Tibial nerve (tissue), 4 donors: ENCODE measurements around the gene GATA6. TPM values are rescaled to one million over a fixed set of nuclear protein-coding genes. Genes with fewer than 3 reads are reported as not detected.

Source experiments
- DNase-seq, 2 donors: peaks; one replicate each; pipeline ENCODE4 v3.0.0-alpha.2; 2019; ENCODE audit warnings: low spot score in 2 of 2
- H3K27ac ChIP-seq, 4 donors: fragments of 200-600 bp; sonication (generic) in 3 of 4; one replicate each; pipeline ENCODE4 v1.5.1; 2017 to 2019; ENCODE audit warnings: mild to moderate bottlenecking in 1 of 4
- H3K27me3 ChIP-seq, 2 donors: fragments of 200-600 bp; sonication (generic) in 1 of 2; one replicate each; pipeline versions ENCODE4 v1.5.1 to v1.6.0; 2017 to 2019
- H3K36me3 ChIP-seq, 3 donors: fragments of 200-600 bp; sonication (generic); one replicate each; pipeline ENCODE4 v1.5.1; 2018 to 2019
- H3K4me1 ChIP-seq, 4 donors: fragments of 200-600 bp; sonication (generic) in 3 of 4; one replicate each; pipeline ENCODE4 v1.5.1; 2017 to 2019
- H3K4me3 ChIP-seq, 4 donors: fragments of 200-600 bp; sonication (generic) in 3 of 4; one replicate each; pipeline ENCODE4 v1.5.1; 2017 to 2019; ENCODE audit warnings: mild to moderate bottlenecking in 1 of 4, moderate library complexity in 1 of 4
- H3K9me3 ChIP-seq, 4 donors: fragments of 200-600 bp; sonication (generic) in 3 of 4; one replicate each; pipeline ENCODE4 v1.5.1; 2017 to 2019
- EP300 ChIP-seq, 2 donors: sonication (generic); formaldehyde crosslinking; IDR thresholded peaks; one replicate each; pipeline ENCODE4 v1.6.1; 2017; ENCODE audit warnings: antibody characterized with exemption in 2 of 2, mild to moderate bottlenecking in 1 of 2
- POLR2A ChIP-seq, 2 donors: fragments of 450-650 bp; IDR thresholded peaks; one replicate each; pipeline ENCODE4 v1.6.1; 2017; ENCODE audit warnings: antibody characterized with exemption in 2 of 2, mild to moderate bottlenecking in 2 of 2, moderate library complexity in 2 of 2
- WGBS, 2 donors: methylation state at CpG; one replicate each; pipeline ENCODE4 v1.1.5; 2018; 5-methylcytosine and 5-hydroxymethylcytosine counted together
- total RNA-seq, 4 donors: library from RNA; depleted of rRNA; stranded (reverse); fragments of >200 nt; gene quantifications; one replicate each; pipeline ENCODE4 v1.1.0, GENCODE V29; 2016
- TF ChIP-seq, protein P1 (sequence below), 5 experiments: fragments of 200-600 bp in 3 of 5; fragments of 450-650 bp in 2 of 5; sonication (generic) in 3 of 5; IDR thresholded peaks; one replicate each; pipeline ENCODE4 v1.5.1; 2016 to 2019; ENCODE audit warnings: antibody characterized with exemption in 5 of 5, mild to moderate bottlenecking in 3 of 5, moderate library complexity in 2 of 5

GATA6 gene
- total RNA-seq, 4 donors from 2014 or later, result 4.2 to 8.4 (median 7.2) TPM

DNA sequence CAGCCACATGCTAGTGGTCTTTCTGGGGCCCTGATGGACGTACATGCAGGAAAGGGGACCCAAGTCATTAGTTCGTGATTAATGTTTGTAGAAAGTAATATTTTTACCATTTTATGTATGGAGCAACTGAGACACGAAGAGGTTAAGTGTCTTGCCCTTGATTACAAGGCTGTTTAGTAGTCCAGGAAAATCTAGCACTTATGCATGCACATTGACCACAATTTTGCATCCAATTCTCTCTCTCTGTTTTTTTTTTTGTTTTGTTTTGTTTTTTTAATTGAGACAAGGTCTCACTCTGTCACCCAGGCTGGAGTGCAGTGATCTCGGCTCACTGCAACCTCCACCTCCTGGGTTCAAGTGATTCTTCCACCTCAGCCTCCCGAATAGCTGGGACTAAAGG is 8.3 kb upstream of the GATA6 start:
- peaks cover 4 to 57% of the 10 kb centered on the region in 2 donors for H3K27me3 ChIP-seq
- no peak overlapping the region for H3K27ac ChIP-seq
- no peaks in the 10 kb centered on the region for H3K36me3 ChIP-seq
- WGBS, 2 donors, result 81 to 85% methylated on average over 5 of the region's 5 CpGs
- no peak for TF ChIP-seq EP300 (IDR thresholded peaks at IDR 0.05)
- TF ChIP-seq POLR2A (IDR thresholded peaks at IDR 0.05), result no peak
- TF ChIP-seq, protein P1, sequence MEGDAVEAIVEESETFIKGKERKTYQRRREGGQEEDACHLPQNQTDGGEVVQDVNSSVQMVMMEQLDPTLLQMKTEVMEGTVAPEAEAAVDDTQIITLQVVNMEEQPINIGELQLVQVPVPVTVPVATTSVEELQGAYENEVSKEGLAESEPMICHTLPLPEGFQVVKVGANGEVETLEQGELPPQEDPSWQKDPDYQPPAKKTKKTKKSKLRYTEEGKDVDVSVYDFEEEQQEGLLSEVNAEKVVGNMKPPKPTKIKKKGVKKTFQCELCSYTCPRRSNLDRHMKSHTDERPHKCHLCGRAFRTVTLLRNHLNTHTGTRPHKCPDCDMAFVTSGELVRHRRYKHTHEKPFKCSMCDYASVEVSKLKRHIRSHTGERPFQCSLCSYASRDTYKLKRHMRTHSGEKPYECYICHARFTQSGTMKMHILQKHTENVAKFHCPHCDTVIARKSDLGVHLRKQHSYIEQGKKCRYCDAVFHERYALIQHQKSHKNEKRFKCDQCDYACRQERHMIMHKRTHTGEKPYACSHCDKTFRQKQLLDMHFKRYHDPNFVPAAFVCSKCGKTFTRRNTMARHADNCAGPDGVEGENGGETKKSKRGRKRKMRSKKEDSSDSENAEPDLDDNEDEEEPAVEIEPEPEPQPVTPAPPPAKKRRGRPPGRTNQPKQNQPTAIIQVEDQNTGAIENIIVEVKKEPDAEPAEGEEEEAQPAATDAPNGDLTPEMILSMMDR (IDR thresholded peaks at IDR 0.05), result no peak
- no peak overlapping the region for H3K4me3 ChIP-seq
- H3K4me1 ChIP-seq, result peaks cover 0 to 11% (median 1%) of the 10 kb centered on the region in 4 donors
- no peak for DNase-seq
- H3K9me3 ChIP-seq, result no peaks in the 10 kb centered on the region

DNA sequence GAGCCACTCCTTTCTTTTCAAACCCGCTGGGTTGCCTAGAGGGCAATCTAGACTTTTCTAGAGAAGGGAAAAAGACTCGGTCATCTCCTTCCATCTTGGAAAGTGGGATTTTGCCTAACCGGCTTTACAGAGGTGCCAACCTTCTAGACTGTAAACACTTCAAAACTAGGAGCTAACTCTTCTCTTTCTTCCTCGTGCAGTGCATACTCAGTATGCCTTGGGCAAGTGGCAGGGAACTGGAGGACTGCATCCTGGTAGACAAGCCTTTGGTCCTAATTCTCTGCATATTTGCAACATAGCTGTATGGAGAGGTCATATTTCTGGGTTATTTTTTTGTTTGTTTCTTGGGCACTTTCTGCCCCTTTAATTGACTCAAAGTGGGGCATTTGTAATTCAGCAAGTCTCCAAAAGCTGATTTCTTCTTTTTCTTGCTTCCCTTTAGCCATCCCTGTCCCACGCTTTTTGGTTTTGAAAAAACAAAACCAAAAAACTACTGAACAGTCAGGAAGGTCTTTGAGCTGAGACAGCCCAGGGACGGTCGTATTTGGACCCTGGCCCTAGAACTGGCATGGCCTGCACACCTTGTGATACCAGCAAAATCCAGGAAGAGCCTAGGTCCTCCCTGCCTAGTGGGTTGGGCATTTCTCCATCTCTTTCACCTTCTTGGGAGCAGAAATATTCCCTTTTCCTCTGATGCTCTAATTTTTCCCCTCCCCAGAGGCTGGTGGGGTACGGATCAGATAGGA is 5.8 kb upstream of the GATA6 start:
- no peaks in the 10 kb centered on the region for H3K9me3 ChIP-seq
- no peak overlapping the region for H3K27ac ChIP-seq
- H3K27me3 ChIP-seq, result peaks cover 13 to 79% of the 10 kb centered on the region in 2 donors
- H3K4me3 ChIP-seq, result no peak overlapping the region
- no peaks in the 10 kb centered on the region for H3K36me3 ChIP-seq
- 58 to 63% methylated on average over 8 of the region's 8 CpGs for WGBS, 2 donors
- no peak for DNase-seq
- peaks cover 0 to 35% (median 10%) of the 10 kb centered on the region in 4 donors for H3K4me1 ChIP-seq
- no peak for TF ChIP-seq POLR2A (IDR thresholded peaks at IDR 0.05)
- TF ChIP-seq EP300 (IDR thresholded peaks at IDR 0.05), result no peak
- TF ChIP-seq, protein P1 (IDR thresholded peaks at IDR 0.05), result no peak

DNA sequence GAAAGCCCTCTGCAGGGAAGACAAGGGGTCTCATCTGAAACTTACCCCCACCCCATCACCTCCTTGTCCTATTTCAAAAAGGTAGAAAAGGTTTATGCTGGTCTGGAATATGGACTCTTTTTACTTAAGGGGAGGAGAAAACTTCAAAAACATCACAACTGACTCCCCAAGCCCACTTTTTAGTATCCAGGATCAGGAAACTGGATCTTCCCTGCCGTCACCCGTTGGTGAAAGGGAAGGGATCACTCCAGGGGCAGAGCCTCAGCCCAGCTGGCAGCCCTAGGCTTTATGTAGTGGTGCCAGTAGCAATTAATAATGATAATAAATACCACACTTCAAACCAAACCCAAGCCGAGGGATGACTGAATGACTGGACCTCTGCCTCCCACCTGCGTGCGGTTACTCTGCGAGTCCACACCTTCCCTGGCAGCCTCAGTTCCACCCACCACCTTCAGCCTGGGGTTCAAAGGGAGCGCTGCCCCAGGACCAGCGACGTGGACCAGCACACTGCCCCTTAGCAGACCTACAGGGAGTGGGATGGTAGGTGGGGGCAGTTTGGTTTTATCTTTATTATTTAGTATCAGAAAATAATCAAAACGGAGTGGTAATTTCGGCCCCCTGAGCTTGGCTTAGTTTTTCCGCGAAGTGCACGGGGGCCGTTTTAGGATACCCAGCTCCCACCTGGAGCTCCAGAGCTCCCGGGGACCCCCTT is 4.9 kb upstream of the GATA6 start:
- peaks cover 13 to 87% of the 10 kb centered on the region in 2 donors for H3K27me3 ChIP-seq
- DNase-seq, result no peak
- H3K4me3 ChIP-seq, result no peak overlapping the region
- no peak for TF ChIP-seq EP300 (IDR thresholded peaks at IDR 0.05)
- TF ChIP-seq POLR2A (IDR thresholded peaks at IDR 0.05), result no peak
- TF ChIP-seq, protein P1 (IDR thresholded peaks at IDR 0.05), result no peak
- H3K27ac ChIP-seq, result no peak overlapping the region
- peaks cover 0 to 44% (median 18%) of the 10 kb centered on the region in 4 donors for H3K4me1 ChIP-seq
- WGBS, 2 donors, result 31 to 40% methylated on average over 16 of the region's 16 CpGs
- H3K9me3 ChIP-seq, result no peaks in the 10 kb centered on the region
- H3K36me3 ChIP-seq, result no peaks in the 10 kb centered on the region

DNA sequence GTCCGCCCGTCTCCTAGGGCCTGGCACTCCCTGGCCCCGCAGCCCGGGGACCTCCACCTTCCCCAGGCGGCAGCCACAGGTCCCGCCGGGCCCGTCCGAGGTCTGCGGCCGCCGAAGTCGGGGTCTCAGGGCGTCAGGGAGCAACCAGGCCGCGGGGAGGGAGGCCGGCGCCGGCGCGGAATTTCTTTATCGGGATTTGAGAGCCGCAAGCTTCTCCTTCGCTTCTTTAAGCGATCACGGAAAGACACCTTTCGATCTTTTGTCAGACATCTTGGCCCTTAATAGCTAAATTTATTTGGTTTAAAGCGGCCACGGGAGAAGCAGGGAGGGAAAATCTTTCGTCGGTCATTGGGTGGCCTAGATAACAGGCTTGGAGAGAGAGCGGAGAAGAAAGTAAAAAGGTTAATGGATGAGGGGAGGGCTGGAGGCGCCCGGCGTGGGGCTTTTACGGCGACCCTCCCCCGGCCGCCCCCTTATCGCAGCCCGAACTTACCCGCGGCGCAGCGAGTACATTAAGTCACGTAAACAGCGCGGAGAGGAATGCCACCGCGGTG is 4.3 kb upstream of the GATA6 start:
- Histone ChIP-seq H3K27me3 (peaks cover 13 to 87% of the 10 kb centered on the region in 2 donors), H3K9me3 (no peaks in the 10 kb centered on the region), H3K27ac (no peak overlapping the region), H3K4me3 (no peak overlapping the region), H3K36me3 (no peaks in the 10 kb centered on the region), H3K4me1 (peaks cover 0 to 49% (median 21%) of the 10 kb centered on the region in 4 donors)
- WGBS, 2 donors, result 13 to 18% methylated on average over 30 to 50 of the region's 50 CpGs
- no peak for TF ChIP-seq EP300 (IDR thresholded peaks at IDR 0.05)
- TF ChIP-seq POLR2A (IDR thresholded peaks at IDR 0.05), result no peak
- TF ChIP-seq, protein P1 (IDR thresholded peaks at IDR 0.05), result no peak
- DNase-seq, result no peak
